ENCODE results near the gene SEC31A.

The SEC31A gene

GRCh38 chr4:82801910-82802521 lies 88.9 kb downstream of the SEC31A start:
- Histone ChIP-seq H3F3A (ENCODE audit: insufficient read depth, low read length) (peaks cover 5% of the 10 kb centered on the region; the same call in 1 of the 2 replicates), H3K4me3 (ENCODE audit: low read length) (no peak overlapping the region), H3K9me2 (replicated peaks; ENCODE audit: insufficient read depth, low read length) (no peaks in the 10 kb centered on the region), H3K79me2 (ENCODE audit: low read length) (no peaks in the 10 kb centered on the region), H3K9ac (ENCODE audit: low read length) (no peak overlapping the region), H3K4me2 (ENCODE audit: low read depth, low read length) (no peak overlapping the region), H4K20me1 (ENCODE audit: insufficient read depth, low read length) (no peaks in the 10 kb centered on the region), H2AFZ (ENCODE audit: low read length) (no peak overlapping the region), H3K36me3 (replicated peaks; ENCODE audit: insufficient read depth, low read length) (no peaks in the 10 kb centered on the region), H3K27ac (ENCODE audit: low read length) (no peak overlapping the region), H3K9me3 (replicated peaks; ENCODE audit: insufficient read depth, low read length) (no peaks in the 10 kb centered on the region), H3K4me1 (ENCODE audit: low read length) (peaks cover 9% of the 10 kb centered on the region), H3K27me3 (replicated peaks; ENCODE audit: insufficient read depth, low read length) (no peaks in the 10 kb centered on the region)
- DNase-seq: no peak
- no peak for TF ChIP-seq EZH2phosphoT487 (IDR thresholded peaks at IDR 0.05; ENCODE audit: low read length)
- peak; percentile 22 for TF ChIP-seq CTCF (IDR thresholded peaks at IDR 0.05; ENCODE audit: low read length)
- no peak for TF ChIP-seq EZH2 (optimal IDR thresholded peaks at IDR 0.05; ENCODE audit: low read depth, low read length)

- Histone ChIP-seq H3K4me2 (ENCODE audit: low read depth, low read length) (peak overlapping the region; percentile 90), H3K27ac (ENCODE audit: low read length) (peak overlapping the region; percentile 5; the same call in 1 of the 2 replicates), H3K79me2 (ENCODE audit: low read length) (no peaks in the 10 kb centered on the region), H3K27me3 (replicated peaks; ENCODE audit: insufficient read depth, low read length) (no peaks in the 10 kb centered on the region), H3K36me3 (replicated peaks; ENCODE audit: insufficient read depth, low read length) (no peaks in the 10 kb centered on the region), H3K9me2 (replicated peaks; ENCODE audit: insufficient read depth, low read length) (no peaks in the 10 kb centered on the region), H3K4me3 (ENCODE audit: low read length) (peak overlapping the region; percentile 77), H2AFZ (ENCODE audit: low read length) (peak overlapping the region; percentile 68), H3K9ac (ENCODE audit: low read length) (peak overlapping the region; percentile 23; the same call in 1 of the 2 replicates), H4K20me1 (ENCODE audit: insufficient read depth, low read length) (no peaks in the 10 kb centered on the region), H3K4me1 (ENCODE audit: low read length) (peaks cover 9% of the 10 kb centered on the region), H3K9me3 (replicated peaks; ENCODE audit: insufficient read depth, low read length) (no peaks in the 10 kb centered on the region), H3F3A (ENCODE audit: insufficient read depth, low read length) (peaks cover 5% of the 10 kb centered on the region; the same call in 1 of the 2 replicates)
- TF ChIP-seq EZH2 (optimal IDR thresholded peaks at IDR 0.05; ENCODE audit: low read depth, low read length): no peak
- no peak for TF ChIP-seq EZH2phosphoT487 (IDR thresholded peaks at IDR 0.05; ENCODE audit: low read length)
- TF ChIP-seq CTCF (IDR thresholded peaks at IDR 0.05; ENCODE audit: low read length): no peak
- peak; percentile 75 for DNase-seq
Measured at GRCh38 chr4:82799006-82799881, 91.7 kb downstream of the SEC31A start.

GRCh38 chr4:82798168-82799005 lies 92.6 kb downstream of the SEC31A start, which contains the start of gene SCD5:
TSS of gene SCD5 (minus strand) at chr4:82798796. CDS start at chr4:82798537, 259 bp downstream.
- peak within 1 kb of the TSS; percentile 5; the same call in 1 of the 2 replicates for H3K27ac ChIP-seq (ENCODE audit: low read length)
- H3K36me3 ChIP-seq (replicated peaks; ENCODE audit: insufficient read depth, low read length): no peaks in the 10 kb centered on the region
- TF ChIP-seq CTCF (IDR thresholded peaks at IDR 0.05; ENCODE audit: low read length) (no peak), EZH2phosphoT487 (IDR thresholded peaks at IDR 0.05; ENCODE audit: low read length) (no peak), EZH2 (optimal IDR thresholded peaks at IDR 0.05; ENCODE audit: low read depth, low read length) (no peak)
- H2AFZ ChIP-seq (ENCODE audit: low read length): peak within 1 kb of the TSS; percentile 68
- peak; percentile 78 for DNase-seq
- H3K9me2 ChIP-seq (replicated peaks; ENCODE audit: insufficient read depth, low read length): no peaks in the 10 kb centered on the region
- peaks cover 9% of the 10 kb centered on the region for H3K4me1 ChIP-seq (ENCODE audit: low read length)
- H3K9ac ChIP-seq (ENCODE audit: low read length): peak within 1 kb of the TSS; percentile 23; the same call in 1 of the 2 replicates
- no peaks in the 10 kb centered on the region for H4K20me1 ChIP-seq (ENCODE audit: insufficient read depth, low read length)
- no peaks in the 10 kb centered on the region for H3K27me3 ChIP-seq (replicated peaks; ENCODE audit: insufficient read depth, low read length)
- no peaks in the 10 kb centered on the region for H3K9me3 ChIP-seq (replicated peaks; ENCODE audit: insufficient read depth, low read length)
- no peaks in the 10 kb centered on the region for H3K79me2 ChIP-seq (ENCODE audit: low read length)
- peaks cover 5% of the 10 kb centered on the region; the same call in 1 of the 2 replicates for H3F3A ChIP-seq (ENCODE audit: insufficient read depth, low read length)
- H3K4me2 ChIP-seq (ENCODE audit: low read depth, low read length): peak within 1 kb of the TSS; percentile 90
- peak within 1 kb of the TSS; percentile 77 for H3K4me3 ChIP-seq (ENCODE audit: low read length)
